Gastroesophageal sphincter (tissue), 4 donors: ENCODE data around the gene USP5. TPM values are rescaled to one million over a fixed set of nuclear protein-coding genes. Genes with fewer than 3 reads are reported as not detected.

ENCODE experiments used
- ATAC-seq: fragments of 150-250 bp; one replicate; pipeline ENCODE4 v1.9.1; 2016; ENCODE audit warnings: mild to moderate bottlenecking, moderate library complexity
- H3K27ac ChIP-seq, 4 donors: fragments of 200-600 bp; sonication (generic) in 3 of 4; 1 replicate in 3 of 4; 2 replicates in 1 of 4; pipeline ENCODE4 v1.5.1; 2016 to 2019
- H3K27me3 ChIP-seq: fragments of 200-600 bp; sonication (generic); one replicate; pipeline ENCODE4 v1.5.1; 2019
- H3K36me3 ChIP-seq, 2 donors: fragments of 200-600 bp; sonication (generic); one replicate each; pipeline ENCODE4 v1.5.1; 2019; ENCODE audit warnings: control low read depth in 1 of 2
- H3K4me1 ChIP-seq, 3 donors: fragments of 200-600 bp; sonication (generic); 1 replicate in 2 of 3; 2 replicates in 1 of 3; pipeline ENCODE4 v1.5.1; 2016 to 2019; ENCODE audit warnings: control low read depth in 2 of 3
- H3K4me3 ChIP-seq, 2 donors: fragments of 200-600 bp; sonication (generic); one replicate each; pipeline ENCODE4 v1.5.1; 2019; ENCODE audit warnings: mild to moderate bottlenecking in 1 of 2, moderate library complexity in 1 of 2
- H3K9me3 ChIP-seq, 3 donors: fragments of 200-600 bp; sonication (generic); one replicate each; pipeline ENCODE4 v1.5.1; 2017 to 2019; ENCODE audit warnings: control low read depth in 2 of 3
- EP300 ChIP-seq: sonication (generic); formaldehyde crosslinking; IDR thresholded peaks from one replicate; pipeline ENCODE4 v1.6.1; 2017; ENCODE audit warnings: antibody characterized with exemption, mild to moderate bottlenecking
- POLR2A ChIP-seq, 2 donors: fragments of 450-650 bp; IDR thresholded peaks; one replicate each; pipeline ENCODE4 v1.6.1; 2017; ENCODE audit warnings: antibody characterized with exemption in 2 of 2, mild to moderate bottlenecking in 2 of 2, moderate library complexity in 1 of 2
- POLR2AphosphoS5 ChIP-seq: sonication (generic); formaldehyde crosslinking; IDR thresholded peaks from one replicate; pipeline ENCODE4 v1.6.1; 2017; ENCODE audit warnings: antibody characterized with exemption
- WGBS, 2 donors: methylation state at CpG; one replicate each; pipeline ENCODE4 v1.1.5; 2018; ENCODE audit warnings: low coverage in 1 of 2; 5-methylcytosine and 5-hydroxymethylcytosine counted together
- total RNA-seq, 4 donors: library from RNA; depleted of rRNA; stranded (reverse); fragments of >200 nt; gene quantifications; one replicate each; pipeline ENCODE4 v1.1.0, GENCODE V29; 2016
- TF ChIP-seq, protein P1 (sequence below), 4 experiments: fragments of 200-600 bp in 2 of 4; fragments of 450-650 bp in 2 of 4; sonication (generic) in 1 of 4; IDR thresholded peaks; one replicate each; pipeline ENCODE4 v1.5.1; 2017 to 2019; ENCODE audit warnings: antibody characterized with exemption in 4 of 4, mild to moderate bottlenecking in 2 of 4, moderate library complexity in 2 of 4

USP5 gene
- total RNA-seq, 4 donors from 2014 or later: 43.4 to 70.9 (median 65.0) TPM

DNA sequence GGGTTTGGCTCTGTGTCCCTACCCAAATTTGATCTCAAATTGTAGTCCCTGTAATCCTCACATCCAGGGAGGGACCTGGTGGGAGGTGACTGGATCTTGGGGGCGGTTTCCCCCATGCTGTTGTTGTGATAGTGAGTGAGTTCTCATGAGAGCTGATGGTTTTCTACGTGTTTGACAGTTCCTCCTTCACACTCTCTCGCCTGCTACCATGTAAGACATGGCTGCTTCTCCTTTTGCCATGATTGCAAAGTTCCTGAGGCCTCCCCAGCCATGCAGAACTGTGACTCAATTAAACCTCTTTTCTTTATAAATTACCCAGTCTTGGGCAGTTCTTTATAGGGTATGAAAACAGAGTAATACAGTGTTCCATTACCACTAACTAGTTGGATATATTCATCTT, 42.4 kb downstream of the USP5 start:
- H3K9me3 ChIP-seq: no peaks in the 10 kb centered on the region
- H3K36me3 ChIP-seq: no peaks in the 10 kb centered on the region
- 71 to 88% methylated on average over 2 to 3 of the region's 3 CpGs for WGBS, 2 donors
- no peak for TF ChIP-seq POLR2A (IDR thresholded peaks at IDR 0.05)
- TF ChIP-seq, protein P1, sequence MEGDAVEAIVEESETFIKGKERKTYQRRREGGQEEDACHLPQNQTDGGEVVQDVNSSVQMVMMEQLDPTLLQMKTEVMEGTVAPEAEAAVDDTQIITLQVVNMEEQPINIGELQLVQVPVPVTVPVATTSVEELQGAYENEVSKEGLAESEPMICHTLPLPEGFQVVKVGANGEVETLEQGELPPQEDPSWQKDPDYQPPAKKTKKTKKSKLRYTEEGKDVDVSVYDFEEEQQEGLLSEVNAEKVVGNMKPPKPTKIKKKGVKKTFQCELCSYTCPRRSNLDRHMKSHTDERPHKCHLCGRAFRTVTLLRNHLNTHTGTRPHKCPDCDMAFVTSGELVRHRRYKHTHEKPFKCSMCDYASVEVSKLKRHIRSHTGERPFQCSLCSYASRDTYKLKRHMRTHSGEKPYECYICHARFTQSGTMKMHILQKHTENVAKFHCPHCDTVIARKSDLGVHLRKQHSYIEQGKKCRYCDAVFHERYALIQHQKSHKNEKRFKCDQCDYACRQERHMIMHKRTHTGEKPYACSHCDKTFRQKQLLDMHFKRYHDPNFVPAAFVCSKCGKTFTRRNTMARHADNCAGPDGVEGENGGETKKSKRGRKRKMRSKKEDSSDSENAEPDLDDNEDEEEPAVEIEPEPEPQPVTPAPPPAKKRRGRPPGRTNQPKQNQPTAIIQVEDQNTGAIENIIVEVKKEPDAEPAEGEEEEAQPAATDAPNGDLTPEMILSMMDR (IDR thresholded peaks at IDR 0.05): no peak
- TF ChIP-seq POLR2AphosphoS5: no peak
- TF ChIP-seq EP300: no peak
- no peaks in the 10 kb centered on the region for H3K27me3 ChIP-seq
- no peak overlapping the region for H3K4me3 ChIP-seq
- H3K4me1 ChIP-seq: peaks cover 0 to 19% (median 4%) of the 10 kb centered on the region in 3 donors
- H3K27ac ChIP-seq: no peak overlapping the region
- ATAC-seq: no peak

DNA sequence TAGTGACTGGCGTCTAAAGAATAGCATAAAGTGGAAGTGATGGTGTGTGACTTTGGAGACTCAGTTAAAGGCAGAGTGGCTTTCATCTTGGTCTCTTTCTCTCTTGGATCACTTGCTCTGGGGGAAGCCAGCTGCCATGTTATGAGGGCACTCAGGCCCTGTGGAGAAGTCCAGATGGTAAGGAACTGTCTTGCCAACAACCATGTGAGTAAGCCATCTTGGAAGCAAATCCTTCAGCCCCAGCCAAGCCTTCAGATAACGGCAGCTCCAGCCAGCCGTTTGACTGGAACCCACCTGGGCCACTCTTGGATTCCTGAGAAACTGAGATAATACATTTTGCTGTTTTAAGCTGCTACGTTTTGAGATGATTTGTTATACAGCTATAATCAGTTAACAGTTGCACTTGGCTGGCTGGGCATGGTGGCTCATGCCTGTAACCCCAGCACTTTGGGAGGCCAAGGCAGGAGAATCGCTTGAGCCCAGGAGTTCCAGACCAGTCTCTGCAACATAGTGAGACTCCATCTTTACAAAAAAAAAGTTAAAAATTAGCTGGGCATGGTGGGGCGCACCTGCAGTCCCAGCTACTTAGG, 45.0 kb downstream of the USP5 start:
- peaks cover 0 to 3% (median 0%) of the 10 kb centered on the region in 3 donors for H3K4me1 ChIP-seq
- H3K9me3 ChIP-seq: no peaks in the 10 kb centered on the region
- TF ChIP-seq, protein P1 (IDR thresholded peaks at IDR 0.05): no peak
- TF ChIP-seq POLR2AphosphoS5 (no peak), POLR2A (IDR thresholded peaks at IDR 0.05) (no peak), EP300 (no peak)
- no peak for ATAC-seq
- no peaks in the 10 kb centered on the region for H3K27me3 ChIP-seq
- no peaks in the 10 kb centered on the region for H3K36me3 ChIP-seq
- H3K27ac ChIP-seq: no peak overlapping the region
- H3K4me3 ChIP-seq: no peak overlapping the region
- WGBS, 2 donors: 57 to 75% methylated on average over 4 to 5 of the region's 6 CpGs

DNA sequence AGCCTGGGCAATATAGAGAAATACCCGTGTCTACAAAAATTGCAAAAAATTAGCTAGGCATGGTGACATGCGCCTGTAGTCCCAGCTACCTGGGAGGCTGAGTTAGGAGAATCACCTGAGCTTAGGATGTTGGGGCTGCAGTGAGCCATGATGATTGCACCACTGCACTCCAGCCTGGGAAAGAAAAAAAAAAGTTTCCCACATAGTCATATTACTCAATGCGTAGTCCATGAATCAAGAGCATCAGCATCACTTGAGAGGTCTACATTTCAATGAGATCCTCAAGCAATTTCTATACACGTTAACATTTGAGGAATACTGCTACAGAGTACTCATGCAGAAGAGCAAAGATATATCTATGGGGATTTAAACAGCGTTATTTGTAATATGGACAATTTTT, 47.5 kb downstream of the USP5 start:
- no peaks in the 10 kb centered on the region for H3K9me3 ChIP-seq
- no peaks in the 10 kb centered on the region for H3K27me3 ChIP-seq
- WGBS, 2 donors: 68 to 81% methylated on average over 3 of the region's 5 CpGs
- peaks cover 0 to 6% (median 3%) of the 10 kb centered on the region in 3 donors for H3K4me1 ChIP-seq
- no peak for ATAC-seq
- no peak for TF ChIP-seq POLR2AphosphoS5
- TF ChIP-seq, protein P1 (IDR thresholded peaks at IDR 0.05): no peak
- no peak for TF ChIP-seq POLR2A (IDR thresholded peaks at IDR 0.05)
- no peak for TF ChIP-seq EP300
- H3K27ac ChIP-seq: no peak overlapping the region
- no peak overlapping the region for H3K4me3 ChIP-seq
- H3K36me3 ChIP-seq: no peaks in the 10 kb centered on the region

DNA sequence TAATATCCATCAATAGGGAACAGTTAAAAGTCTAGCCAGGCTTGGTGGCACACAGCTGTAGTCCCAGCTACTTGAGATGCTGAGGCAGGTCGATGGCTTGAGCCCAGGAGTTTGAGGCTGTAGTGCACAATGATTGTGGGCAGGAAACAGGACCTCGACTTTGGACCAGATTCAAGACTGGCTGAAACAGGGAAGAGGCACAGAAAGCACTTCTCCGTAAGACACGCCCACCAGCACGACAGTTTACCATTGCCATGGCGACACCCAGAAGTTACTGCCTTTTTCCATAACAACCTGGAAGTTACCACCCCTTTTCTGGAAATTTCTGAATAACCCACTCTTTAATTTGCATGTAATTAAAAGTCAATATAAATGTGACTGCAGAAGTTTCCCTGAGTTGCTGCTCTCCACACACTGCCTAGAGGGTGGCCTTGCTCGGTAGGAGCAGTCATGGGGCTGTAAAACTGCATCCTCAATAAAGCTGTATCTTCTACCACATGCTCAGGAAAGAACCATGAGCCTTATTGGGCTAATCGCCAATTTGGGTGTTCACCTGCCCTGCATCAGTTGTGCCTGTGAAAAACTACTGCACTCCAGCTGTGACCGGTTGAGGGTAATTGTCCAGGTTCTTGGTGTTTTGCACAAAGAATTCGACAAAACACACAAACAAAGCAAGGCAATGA, 48.0 kb downstream of the USP5 start:
- Histone ChIP-seq H3K27ac (no peak overlapping the region), H3K4me3 (no peak overlapping the region)

More for the DNA sequence above, 48.0 kb downstream of the USP5 start:
- Histone ChIP-seq H3K9me3 (no peaks in the 10 kb centered on the region), H3K4me1 (peaks cover 0 to 8% (median 3%) of the 10 kb centered on the region in 3 donors), H3K36me3 (no peaks in the 10 kb centered on the region), H3K27me3 (no peaks in the 10 kb centered on the region)
- ATAC-seq: no peak
- TF ChIP-seq EP300: no peak
- no peak for TF ChIP-seq POLR2A (IDR thresholded peaks at IDR 0.05)
- no peak for TF ChIP-seq POLR2AphosphoS5
- TF ChIP-seq, protein P1 (IDR thresholded peaks at IDR 0.05): no peak
- WGBS, 2 donors: 43 to 58% methylated on average over 8 of the region's 10 CpGs
